HEK293 (cell line): Measurements from ENCODE around the gene NCOR2.

Experiments used
- CTCF ChIP-seq: fragments of 450-650 bp; formaldehyde crosslinking; IDR thresholded peaks from 2 replicates; pipeline ENCODE4 v1.5.1; 2016; ENCODE audit warnings: missing biosample characterization, missing genetic modification characterization
- ZBTB7A ChIP-seq: fragments of 450-650 bp; formaldehyde crosslinking; IDR thresholded peaks from 2 replicates; pipeline ENCODE4 v1.5.1; 2016; ENCODE audit warnings: low read depth, missing biosample characterization, missing genetic modification characterization

GRCh38 chr12:124551268-124552144, 15.9 kb downstream of the NCOR2 start:
- TF ChIP-seq CTCF (tag by site-specific recombination) = no peak
- TF ChIP-seq ZBTB7A (tag by site-specific recombination) = no peak
